Mammary epithelial cell (primary cell): ENCODE data around the gene POLE.

Source experiments
- CTCF ChIP-seq, 2 donors: IDR thresholded peaks in 1 of 2; conservative IDR thresholded peaks in 1 of 2; 2 replicates each; pipeline ENCODE4 v1.5.1; 2011 to 2012; ENCODE audit warnings: inconsistent platforms in 2 of 2, low read length in 2 of 2, mild to moderate bottlenecking in 2 of 2, control low read depth in 1 of 2, low read depth in 1 of 2; ENCODE audit not compliant: insufficient read depth in 1 of 2; ENCODE audit errors: extremely low read depth in 1 of 2
- EZH2 ChIP-seq: IDR thresholded peaks from 2 replicates; pipeline ENCODE4 v1.6.1; 2012; ENCODE audit warnings: low read length, inconsistent platforms, borderline replicate concordance

- no peak for TF ChIP-seq CTCF (conservative IDR thresholded peaks at IDR 0.05 in 1 of 2, IDR thresholded peaks at IDR 0.05 in 1 of 2; ENCODE audit: extremely low read depth in 1 of 2, insufficient read depth in 1 of 2, low read depth in 1 of 2, low read length in 2 of 2)
- no peak for TF ChIP-seq EZH2
Observed at GRCh38 chr12:132579744-132580143, 107.4 kb downstream of the POLE start.
